ENCODE data around the gene C2CD3. TPM values are rescaled to one million over a fixed set of nuclear protein-coding genes. Genes with fewer than 3 reads are reported as not detected.

Gene C2CD3
- total RNA-seq (2014; rRNA removed; shearing (Covaris generic)): 8.4 and 17.7 TPM in 2 replicates

- peak; percentile 99 for DNase-seq (ENCODE audit: low spot score)
Measured at GRCh38 chr11:74170694-74171629, at the start of gene C2CD3, which contains the start of gene PPME1. Gene C2CD3, minus strand, starts transcription at chr11:74171002. Its CDS starts 210 bp downstream, at chr11:74170792. Gene PPME1, plus strand, starts transcription at chr11:74171289. Its CDS starts 133 bp downstream, at chr11:74171422.

- no peak for DNase-seq (ENCODE audit: low spot score)
Measured at GRCh38 chr11:74220376-74220775, 49.6 kb upstream of the C2CD3 start.

GRCh38 chr11:74212533-74212932 is 41.7 kb upstream of the C2CD3 start:
- no peak for DNase-seq (ENCODE audit: low spot score)

- DNase-seq (ENCODE audit: low spot score): no peak
Measured at GRCh38 chr11:74208507-74208906, 37.7 kb upstream of the C2CD3 start.

- DNase-seq (ENCODE audit: low spot score): no peak
Measured at GRCh38 chr11:74206746-74207145, 35.9 kb upstream of the C2CD3 start.

GRCh38 chr11:74205181-74205580 is 34.4 kb upstream of the C2CD3 start:
- no peak for DNase-seq (ENCODE audit: low spot score)

GRCh38 chr11:74204701-74205100 is 33.9 kb upstream of the C2CD3 start:
- DNase-seq (ENCODE audit: low spot score): no peak

- DNase-seq (ENCODE audit: low spot score): no peak
Measured at GRCh38 chr11:74203966-74204365, 33.2 kb upstream of the C2CD3 start.

GRCh38 chr11:74196781-74197486 is 26.1 kb upstream of the C2CD3 start:
- DNase-seq (ENCODE audit: low spot score): no peak

- no peak for DNase-seq (ENCODE audit: low spot score)
Measured at GRCh38 chr11:74195828-74196227, 25.0 kb upstream of the C2CD3 start.

GRCh38 chr11:74185695-74186094 is 14.9 kb upstream of the C2CD3 start:
- DNase-seq (ENCODE audit: low spot score): no peak

GRCh38 chr11:74185285-74185684 is 14.5 kb upstream of the C2CD3 start:
- no peak for DNase-seq (ENCODE audit: low spot score)

GRCh38 chr11:74182635-74183034 is 11.8 kb upstream of the C2CD3 start:
- DNase-seq (ENCODE audit: low spot score): no peak

GRCh38 chr11:74179234-74180052 is 8.6 kb upstream of the C2CD3 start:
- DNase-seq (ENCODE audit: low spot score): no peak

- DNase-seq (ENCODE audit: low spot score): no peak
Measured at GRCh38 chr11:74175920-74176319, 5.1 kb upstream of the C2CD3 start.

GRCh38 chr11:74171997-74172396 is 1.2 kb upstream of the C2CD3 start:
- no peak for DNase-seq (ENCODE audit: low spot score)

GRCh38 chr11:74171630-74171968 is 797 bp upstream of the C2CD3 start:
- no peak for DNase-seq (ENCODE audit: low spot score)

GRCh38 chr11:74169738-74170458 is 904 bp downstream of the C2CD3 start:
- DNase-seq (ENCODE audit: low spot score): no peak

GRCh38 chr11:74168838-74169237 is 2.0 kb downstream of the C2CD3 start:
- DNase-seq (ENCODE audit: low spot score): no peak

- DNase-seq (ENCODE audit: low spot score): no peak
Measured at GRCh38 chr11:74162681-74163467, 7.9 kb downstream of the C2CD3 start.
